Tibial artery (tissue), 4 donors: ENCODE results near the gene LINC00237.

ENCODE experiments used
- DNase-seq, 2 donors: peaks; one replicate each; pipeline ENCODE4 v3.0.0-alpha.2; 2019
- H3K27ac ChIP-seq, 2 donors: fragments of 200-600 bp; sonication (generic) in 1 of 2; 1 replicate in 1 of 2; 2 replicates in 1 of 2; pipeline ENCODE4 v1.5.1; 2018 to 2019; ENCODE audit warnings: mild to moderate bottlenecking in 1 of 2
- H3K27me3 ChIP-seq, 2 donors: fragments of 200-600 bp; sonication (generic) in 1 of 2; one replicate each; pipeline versions ENCODE4 v1.5.1 to v1.6.0; 2016 to 2019
- H3K36me3 ChIP-seq, 3 donors: fragments of 200-600 bp; sonication (generic) in 2 of 3; one replicate each; pipeline ENCODE4 v1.5.1; 2016 to 2019; ENCODE audit warnings: mild to moderate bottlenecking in 2 of 3
- H3K4me1 ChIP-seq, 4 donors: fragments of 200-600 bp; sonication (generic) in 2 of 4; 1 replicate in 3 of 4; 2 replicates in 1 of 4; pipeline ENCODE4 v1.5.1; 2016 to 2019
- H3K4me3 ChIP-seq, 2 donors: fragments of 200-600 bp; sonication (generic) in 1 of 2; 1 replicate in 1 of 2; 2 replicates in 1 of 2; pipeline ENCODE4 v1.5.1; 2018 to 2019; ENCODE audit warnings: mild to moderate bottlenecking in 2 of 2
- H3K9me3 ChIP-seq, 3 donors: fragments of 200-600 bp; sonication (generic) in 1 of 3; one replicate each; pipeline ENCODE4 v1.5.1; 2016 to 2019
- CTCF ChIP-seq, 2 experiments: fragments of 200-600 bp in 1 of 2; fragments of 450-650 bp in 1 of 2; IDR thresholded peaks; one replicate each; pipeline ENCODE4 v1.5.1; 2017 to 2019; ENCODE audit warnings: antibody characterized with exemption in 2 of 2, mild to moderate bottlenecking in 1 of 2, moderate library complexity in 1 of 2
- intact Hi-C: fragments of 100-400 bp; cut with DNase I; formaldehyde crosslinking; loops from one replicate; pipeline ENCODE4 v1.15.0; 2023; ENCODE audit warnings: low total_unique reads

Gene LINC00237

DNA sequence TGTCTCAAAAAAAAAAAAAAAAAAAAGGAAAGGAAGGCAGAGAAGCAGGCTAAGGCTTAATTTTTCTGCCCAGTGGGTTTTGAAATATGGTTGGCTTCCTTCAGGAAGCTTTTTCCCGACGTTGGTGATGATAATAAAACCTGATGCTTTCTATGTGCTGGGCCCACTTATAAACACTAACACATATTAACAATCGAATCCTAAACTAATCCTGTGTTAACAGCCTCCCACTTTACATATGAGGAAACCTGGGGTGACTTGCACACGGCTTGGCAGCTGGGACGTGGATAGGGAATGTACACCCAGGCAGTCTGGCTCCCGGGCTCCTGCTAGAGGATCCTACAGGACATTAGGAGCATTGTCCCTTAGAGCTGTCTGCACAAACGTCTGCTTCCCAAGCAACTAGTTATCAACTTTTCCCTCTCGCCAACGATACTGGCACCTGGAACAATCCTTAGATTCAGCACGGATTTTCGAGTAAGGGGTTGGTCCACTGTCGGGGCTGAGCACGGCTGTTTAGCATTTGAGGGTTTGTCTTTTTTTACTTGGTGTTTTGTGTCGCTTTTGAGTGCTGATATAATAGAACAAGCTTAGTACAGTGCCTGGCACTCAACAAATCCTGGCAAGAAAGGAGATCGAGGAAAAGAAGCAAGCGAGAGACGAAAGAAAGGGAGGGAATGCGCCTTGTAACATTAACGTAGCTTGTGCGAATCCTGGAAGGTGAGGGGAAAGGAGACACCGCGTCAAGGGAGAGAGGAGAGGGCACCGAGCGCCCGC, 19.1 kb upstream of the LINC00237 start:
- H3K9me3 ChIP-seq, result no peaks in the 10 kb centered on the region
- no peak for TF ChIP-seq CTCF (IDR thresholded peaks at IDR 0.05)
- peaks cover 0 to 18% (median 7%) of the 10 kb centered on the region in 4 donors for H3K4me1 ChIP-seq
- peak in 1 of 2 donors; percentile 42 for DNase-seq
- peak overlapping the region; percentile 86 to 89 for H3K27ac ChIP-seq
- no peaks in the 10 kb centered on the region for H3K27me3 ChIP-seq
- intact Hi-C loops, result loop anchor here (5.0 to 10.0 kb wide), 3 partner anchors 57 to 410 kb away; partner anchors contain the start of genes RALGAPA2 and XRN2
- H3K36me3 ChIP-seq, result peaks cover 0 to 5% (median 0%) of the 10 kb centered on the region in 3 donors
- H3K4me3 ChIP-seq, result peak overlapping the region; percentile 83 to 89

DNA sequence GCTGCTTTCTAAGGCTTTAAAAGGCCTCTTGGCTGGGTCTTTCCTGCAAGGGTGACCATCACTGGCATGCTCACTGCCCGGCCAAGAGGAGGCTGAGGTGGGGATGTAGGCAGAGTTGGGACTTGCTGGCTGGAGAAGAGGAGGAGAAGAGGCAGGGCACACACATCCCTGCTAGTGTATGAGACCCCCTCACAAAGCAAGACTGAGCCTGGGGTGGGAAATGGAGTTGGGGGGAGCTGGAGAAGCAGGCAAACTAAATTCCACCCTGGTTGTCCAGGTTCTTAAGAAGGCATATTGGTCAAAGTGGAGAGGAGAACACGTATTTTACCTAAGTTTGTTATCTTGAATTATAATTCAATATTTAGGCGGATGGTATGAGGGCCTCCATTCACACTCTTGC, 18.0 kb upstream of the LINC00237 start:
- no peak overlapping the region for H3K27ac ChIP-seq
- H3K4me3 ChIP-seq, result no peak overlapping the region
- peaks cover 0 to 18% (median 7%) of the 10 kb centered on the region in 4 donors for H3K4me1 ChIP-seq
- no peak for TF ChIP-seq CTCF (IDR thresholded peaks at IDR 0.05)
- H3K9me3 ChIP-seq, result no peaks in the 10 kb centered on the region
- no peak for DNase-seq
- intact Hi-C loops, result loop anchor here (10.0 kb wide), 1 partner anchor 409 kb away; the partner anchor contains the start of gene RALGAPA2
- no peaks in the 10 kb centered on the region for H3K36me3 ChIP-seq
- H3K27me3 ChIP-seq, result no peaks in the 10 kb centered on the region

DNA sequence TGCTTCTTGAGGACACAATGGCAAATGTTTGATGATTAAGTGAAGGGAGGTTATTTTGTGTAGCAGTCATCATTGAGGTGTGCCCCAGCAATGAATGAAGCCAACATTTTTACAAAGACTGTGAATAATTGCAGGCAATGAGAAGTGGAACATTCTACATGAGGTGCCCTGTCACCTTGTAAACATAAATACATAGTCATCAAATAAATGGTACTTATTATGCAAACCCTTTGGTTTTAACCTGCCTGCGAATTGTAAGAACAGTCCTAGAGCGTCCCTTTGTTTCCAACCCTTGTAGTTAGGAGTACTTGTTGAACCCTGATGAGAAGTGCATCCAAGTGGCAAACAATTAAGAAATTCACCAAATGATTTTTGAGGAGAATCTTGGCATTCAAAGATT, 12.6 kb upstream of the LINC00237 start:
- intact Hi-C loops, result no loop called here
- no peaks in the 10 kb centered on the region for H3K36me3 ChIP-seq
- DNase-seq, result no peak
- peaks cover 0 to 23% of the 10 kb centered on the region in 2 donors for H3K27me3 ChIP-seq
- H3K27ac ChIP-seq, result no peak overlapping the region
- no peaks in the 10 kb centered on the region for H3K4me1 ChIP-seq
- no peaks in the 10 kb centered on the region for H3K9me3 ChIP-seq
- H3K4me3 ChIP-seq, result no peak overlapping the region
- TF ChIP-seq CTCF (IDR thresholded peaks at IDR 0.05), result no peak

DNA sequence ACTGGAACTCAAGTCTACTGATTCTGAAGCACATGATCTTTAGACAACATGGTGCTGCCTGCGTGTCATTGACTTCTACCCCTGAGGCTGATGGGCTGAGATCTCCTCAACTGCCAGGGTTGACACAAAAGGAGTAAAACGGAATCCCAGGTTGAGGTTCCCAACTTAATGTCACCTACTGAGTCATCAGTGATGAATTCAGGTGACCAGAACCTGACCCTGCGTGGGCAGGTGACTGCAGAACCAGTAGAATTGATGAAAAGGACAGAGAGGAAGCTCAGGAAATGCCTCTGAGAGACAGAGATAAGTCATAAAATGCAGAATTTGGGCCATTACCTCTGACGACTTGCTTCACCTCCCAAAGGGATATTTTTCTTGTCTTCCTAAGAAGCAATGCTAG, 12.0 kb upstream of the LINC00237 start:
- no peaks in the 10 kb centered on the region for H3K4me1 ChIP-seq
- peaks cover 0 to 23% of the 10 kb centered on the region in 2 donors for H3K27me3 ChIP-seq
- TF ChIP-seq CTCF (IDR thresholded peaks at IDR 0.05), result no peak
- intact Hi-C loops, result no loop called here
- H3K4me3 ChIP-seq, result no peak overlapping the region
- DNase-seq, result no peak
- no peak overlapping the region for H3K27ac ChIP-seq
- H3K9me3 ChIP-seq, result no peaks in the 10 kb centered on the region
- H3K36me3 ChIP-seq, result no peaks in the 10 kb centered on the region

DNA sequence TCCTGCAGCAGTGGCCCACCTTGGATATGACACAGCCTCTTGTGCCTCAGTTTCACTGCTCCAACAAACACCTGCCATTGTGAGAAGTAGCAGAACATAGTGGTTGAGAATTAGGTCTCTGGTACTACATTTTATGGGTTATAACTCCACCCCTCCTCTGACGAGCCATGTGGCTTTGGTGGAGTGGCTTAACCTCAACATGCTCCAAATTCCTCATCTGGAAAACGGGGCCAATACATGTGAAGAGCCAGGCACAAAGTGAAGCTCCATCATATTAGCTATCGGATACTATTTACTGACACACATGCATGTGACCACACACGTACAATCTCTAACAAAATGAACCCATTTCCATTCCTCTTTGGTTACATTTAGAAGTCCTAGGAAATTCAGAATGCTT, 11.4 kb upstream of the LINC00237 start:
- Histone ChIP-seq H3K9me3 (no peaks in the 10 kb centered on the region), H3K27me3 (peaks cover 0 to 24% of the 10 kb centered on the region in 2 donors), H3K4me3 (no peak overlapping the region), H3K27ac (no peak overlapping the region), H3K4me1 (no peaks in the 10 kb centered on the region), H3K36me3 (no peaks in the 10 kb centered on the region)
- intact Hi-C loops, result no loop called here
- DNase-seq, result no peak
- TF ChIP-seq CTCF (IDR thresholded peaks at IDR 0.05), result no peak
